ENCODE measurements around the gene NUDT13. TPM values are rescaled to one million over a fixed set of nuclear protein-coding genes. Genes with fewer than 3 reads are reported as not detected.

The NUDT13 gene
- total RNA-seq, 1 donor from 2014 or later = 2.8 TPM

DNA sequence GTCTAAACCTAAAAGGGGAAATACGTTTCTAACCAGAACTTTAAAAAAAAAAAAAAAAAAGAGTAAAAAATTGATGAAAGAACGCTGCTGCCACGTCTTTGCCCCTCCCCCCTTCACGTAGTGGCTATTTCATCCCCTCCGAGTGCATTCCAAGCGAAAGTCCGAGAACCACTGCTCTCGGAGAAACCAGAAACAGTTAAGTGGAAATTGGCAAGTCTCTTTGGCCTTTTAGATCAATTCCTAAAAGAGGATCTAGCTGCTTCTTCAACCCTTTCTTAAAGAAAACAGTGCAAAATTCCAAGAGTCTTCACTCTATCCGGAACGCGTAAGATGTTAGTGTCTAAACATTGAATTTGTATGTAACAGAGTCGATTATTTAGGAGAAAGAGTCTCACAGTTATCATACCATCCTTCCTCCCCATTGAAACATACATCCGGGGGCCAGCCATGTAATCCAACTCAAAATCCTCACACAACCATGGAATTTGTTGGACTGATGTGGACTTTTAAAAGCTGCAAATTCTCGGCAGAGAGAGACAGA is 14.7 kb upstream of the NUDT13 start:
- Histone ChIP-seq H3K4me3 (peak overlapping the region; percentile 93), H3K36me3 (peaks cover 7% of the 10 kb centered on the region), H3K27ac (peak overlapping the region; percentile 94), H3K4me1 (peaks cover 22% of the 10 kb centered on the region), H3K27me3 (ENCODE audit: low read depth) (no peaks in the 10 kb centered on the region), H3K9me3 (no peaks in the 10 kb centered on the region)
- DNase-seq (peak; percentile 54), ATAC-seq (peak in 1 of 2 donors; percentile 28)
- intact Hi-C loops (cut with DNase I) = no loop called here
- TF ChIP-seq, protein P1, sequence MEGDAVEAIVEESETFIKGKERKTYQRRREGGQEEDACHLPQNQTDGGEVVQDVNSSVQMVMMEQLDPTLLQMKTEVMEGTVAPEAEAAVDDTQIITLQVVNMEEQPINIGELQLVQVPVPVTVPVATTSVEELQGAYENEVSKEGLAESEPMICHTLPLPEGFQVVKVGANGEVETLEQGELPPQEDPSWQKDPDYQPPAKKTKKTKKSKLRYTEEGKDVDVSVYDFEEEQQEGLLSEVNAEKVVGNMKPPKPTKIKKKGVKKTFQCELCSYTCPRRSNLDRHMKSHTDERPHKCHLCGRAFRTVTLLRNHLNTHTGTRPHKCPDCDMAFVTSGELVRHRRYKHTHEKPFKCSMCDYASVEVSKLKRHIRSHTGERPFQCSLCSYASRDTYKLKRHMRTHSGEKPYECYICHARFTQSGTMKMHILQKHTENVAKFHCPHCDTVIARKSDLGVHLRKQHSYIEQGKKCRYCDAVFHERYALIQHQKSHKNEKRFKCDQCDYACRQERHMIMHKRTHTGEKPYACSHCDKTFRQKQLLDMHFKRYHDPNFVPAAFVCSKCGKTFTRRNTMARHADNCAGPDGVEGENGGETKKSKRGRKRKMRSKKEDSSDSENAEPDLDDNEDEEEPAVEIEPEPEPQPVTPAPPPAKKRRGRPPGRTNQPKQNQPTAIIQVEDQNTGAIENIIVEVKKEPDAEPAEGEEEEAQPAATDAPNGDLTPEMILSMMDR (IDR thresholded peaks at IDR 0.05) = no peak

DNA sequence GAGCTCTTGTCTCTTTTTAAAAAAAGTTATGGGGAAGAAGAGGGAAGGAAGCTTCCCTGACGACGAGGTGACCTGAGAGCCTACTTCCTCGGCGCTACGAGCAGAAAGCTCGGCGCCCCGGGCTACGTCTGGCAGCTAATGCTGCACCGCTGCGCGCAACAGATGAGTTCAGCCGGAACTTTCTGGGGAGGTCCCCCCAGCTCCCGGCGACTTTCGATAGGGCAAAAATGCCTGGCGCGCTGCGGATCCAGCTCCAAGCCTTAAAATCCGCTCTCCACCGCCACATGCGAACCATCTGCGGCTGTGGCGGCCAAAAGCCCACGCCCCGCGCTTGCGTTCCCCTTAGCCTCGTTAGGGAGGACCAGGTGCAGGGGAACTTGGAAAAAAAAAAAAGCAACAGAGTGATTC is 14.2 kb upstream of the NUDT13 start:
- H3K4me1 ChIP-seq = peaks cover 22% of the 10 kb centered on the region
- H3K9me3 ChIP-seq = no peaks in the 10 kb centered on the region
- ATAC-seq (peak; percentile 71 to 77), DNase-seq (peak; percentile 79)
- TF ChIP-seq, protein P1 (IDR thresholded peaks at IDR 0.05) = no peak
- intact Hi-C loops (cut with DNase I) = no loop called here
- H3K4me3 ChIP-seq = peak overlapping the region; percentile 93
- peak overlapping the region; percentile 94 for H3K27ac ChIP-seq
- peaks cover 7% of the 10 kb centered on the region for H3K36me3 ChIP-seq
- H3K27me3 ChIP-seq (ENCODE audit: low read depth) = no peaks in the 10 kb centered on the region

DNA sequence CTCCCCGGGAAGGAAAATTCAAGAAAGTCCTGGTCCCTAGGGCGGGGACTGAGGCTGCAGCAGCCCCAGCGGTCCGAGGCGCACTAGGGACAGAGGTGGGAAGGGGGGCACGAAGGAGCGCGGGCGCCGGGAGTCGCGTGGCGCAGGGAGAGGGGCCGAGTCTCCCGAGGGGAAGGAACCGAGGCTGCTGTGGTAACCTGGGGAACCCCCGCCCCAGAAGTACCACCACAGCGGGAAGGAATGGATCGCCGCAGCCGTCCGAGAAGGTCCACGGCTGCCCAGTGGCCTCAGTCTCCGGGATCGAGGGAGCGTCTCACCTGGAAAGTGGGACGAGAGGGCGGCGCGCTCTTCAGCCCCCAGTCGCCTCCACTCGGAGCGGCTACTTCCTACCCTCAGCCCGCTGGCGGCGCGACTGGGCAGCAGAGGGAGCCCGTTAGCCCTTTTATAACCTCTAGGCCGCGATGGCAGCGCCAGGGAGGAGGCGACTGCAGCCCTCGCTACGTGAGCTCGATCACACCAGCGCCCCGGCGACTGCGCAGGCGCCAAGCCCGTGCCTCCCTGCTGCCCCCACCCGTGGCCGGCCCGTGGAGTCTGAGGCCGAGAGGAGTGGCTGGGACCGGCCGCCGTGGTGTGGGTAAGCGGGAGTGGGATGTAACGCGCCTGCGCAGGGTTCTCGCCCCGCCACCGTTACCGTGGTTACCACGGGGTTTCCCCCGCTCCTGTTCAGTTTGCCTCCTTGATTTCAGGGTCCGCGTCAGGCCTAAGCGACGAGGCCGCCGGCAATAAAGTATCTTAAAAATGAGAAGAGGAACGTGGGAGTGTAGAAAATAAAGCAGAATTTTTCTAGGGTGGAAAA is 13.6 kb upstream of the NUDT13 start, which contains the start of gene P4HA1:
Gene P4HA1 (minus strand): TSS at position 418 of the 856 bp plus-strand sequence. CDS start 21,983 bp downstream, outside the sequence.
- TF ChIP-seq, protein P1 (IDR thresholded peaks at IDR 0.05) = peak; percentile 72
- intact Hi-C loops (cut with DNase I) = no loop called here
- Histone ChIP-seq H3K9me3 (no peaks in the 10 kb centered on the region), H3K36me3 (peaks cover 7% of the 10 kb centered on the region), H3K4me3 (peak within 1 kb of the TSS; percentile 93), H3K4me1 (peaks cover 17% of the 10 kb centered on the region), H3K27ac (peak within 1 kb of the TSS; percentile 94), H3K27me3 (ENCODE audit: low read depth) (no peaks in the 10 kb centered on the region)
- ATAC-seq (peak; percentile 98 to 99), DNase-seq (peak; percentile 100)

DNA sequence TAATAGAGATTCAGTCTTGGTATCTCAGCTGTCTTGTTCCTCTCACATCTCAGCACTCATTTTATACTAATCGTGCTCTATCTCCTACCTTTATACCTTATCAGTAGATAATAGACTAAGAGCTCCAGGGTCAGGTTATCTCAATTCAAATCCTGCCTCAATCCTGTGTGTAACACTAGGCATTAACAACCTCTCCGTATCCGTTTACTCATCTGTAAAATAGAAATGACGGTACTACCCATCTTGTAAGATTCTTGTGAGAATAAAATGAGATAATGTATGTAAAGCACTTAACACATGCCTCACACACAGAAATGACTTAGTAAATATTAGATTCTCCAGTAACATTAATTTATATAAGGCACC is 13.0 kb upstream of the NUDT13 start:
- peaks cover 7% of the 10 kb centered on the region for H3K36me3 ChIP-seq
- no peaks in the 10 kb centered on the region for H3K27me3 ChIP-seq (ENCODE audit: low read depth)
- intact Hi-C loops (cut with DNase I) = no loop called here
- DNase-seq (no peak), ATAC-seq (no peak)
- no peaks in the 10 kb centered on the region for H3K9me3 ChIP-seq
- TF ChIP-seq, protein P1 (IDR thresholded peaks at IDR 0.05) = no peak
- peak overlapping the region; percentile 93 for H3K4me3 ChIP-seq
- H3K27ac ChIP-seq = peak overlapping the region; percentile 94
- H3K4me1 ChIP-seq = peaks cover 13% of the 10 kb centered on the region

DNA sequence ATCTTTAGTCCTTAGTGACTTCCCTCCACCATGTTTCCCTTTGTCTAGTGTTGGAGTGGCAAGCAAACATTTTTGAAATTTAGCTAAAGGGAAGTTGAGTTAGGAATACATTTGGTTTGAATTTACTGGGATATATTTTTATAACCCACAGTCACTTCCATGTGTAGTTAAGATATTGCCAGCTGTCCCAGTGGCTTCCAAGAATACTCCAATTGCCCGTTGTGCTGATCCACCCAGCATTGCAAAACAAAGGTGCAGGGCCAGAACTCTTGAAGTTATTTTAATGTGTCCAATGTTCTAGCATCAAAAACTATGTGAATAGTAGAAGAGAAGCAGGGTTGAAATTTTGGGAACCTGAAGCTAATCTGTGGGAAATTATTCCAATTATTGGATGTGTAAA is 11.1 kb upstream of the NUDT13 start:
- DNase-seq (no peak), ATAC-seq (no peak)
- H3K27me3 ChIP-seq (ENCODE audit: low read depth) = no peaks in the 10 kb centered on the region
- H3K36me3 ChIP-seq = peaks cover 7% of the 10 kb centered on the region
- H3K4me1 ChIP-seq = peaks cover 10% of the 10 kb centered on the region
- TF ChIP-seq, protein P1 (IDR thresholded peaks at IDR 0.05) = no peak
- intact Hi-C loops (cut with DNase I) = no loop called here
- H3K27ac ChIP-seq = no peak overlapping the region
- H3K4me3 ChIP-seq = no peak overlapping the region
- H3K9me3 ChIP-seq = no peaks in the 10 kb centered on the region
